CD4-positive, alpha-beta T cell treated with Interleukin-1 beta for 1 hour (primary cell): ENCODE data around the gene HAPLN2.
"Not testable (repeated sequence)": the region's sequence is repeated elsewhere in the genome, so short reads cannot be mapped to it uniquely, and the experiment has no call there.

Experiments
- DNase-seq, 2 donors: peaks; one replicate each; pipeline ENCODE4 v3.0.0-alpha.2; 2020 to 2022

The HAPLN2 gene

GRCh38 chr1:156618853-156619581, at the start of gene HAPLN2:
HAPLN2 (plus strand) TSS chr1:156619415; CDS start chr1:156623491, 4,076 bp downstream.
- DNase-seq: no peak

DNA sequence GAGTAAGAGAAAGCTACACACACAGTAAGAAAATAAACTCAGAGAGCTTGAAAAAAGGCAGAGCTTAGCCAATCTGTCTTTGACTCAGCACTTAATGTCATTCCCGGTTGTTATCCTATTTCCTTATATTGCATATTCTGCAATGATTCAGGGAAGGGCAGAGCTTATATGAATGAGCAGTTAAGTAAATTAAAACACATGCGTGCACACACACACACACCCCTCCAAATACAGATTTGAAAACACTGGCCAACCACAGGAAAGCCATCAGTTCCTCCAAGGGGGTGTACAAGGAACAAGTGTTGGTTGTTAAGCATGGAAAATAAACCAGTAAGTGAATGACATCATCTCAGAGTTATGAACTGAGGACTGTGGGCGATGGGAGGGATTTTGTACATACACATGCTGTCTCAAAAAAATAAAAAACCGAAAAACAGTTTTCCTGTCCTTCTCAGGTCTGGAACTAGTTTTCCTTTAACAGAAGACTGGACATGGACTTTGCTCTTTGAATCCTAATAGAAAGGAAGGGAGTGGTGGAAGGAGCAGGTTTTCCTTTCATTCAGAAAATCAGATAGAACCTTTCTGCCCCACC, 47.9 kb upstream of the HAPLN2 start:
- DNase-seq: no peak

DNA sequence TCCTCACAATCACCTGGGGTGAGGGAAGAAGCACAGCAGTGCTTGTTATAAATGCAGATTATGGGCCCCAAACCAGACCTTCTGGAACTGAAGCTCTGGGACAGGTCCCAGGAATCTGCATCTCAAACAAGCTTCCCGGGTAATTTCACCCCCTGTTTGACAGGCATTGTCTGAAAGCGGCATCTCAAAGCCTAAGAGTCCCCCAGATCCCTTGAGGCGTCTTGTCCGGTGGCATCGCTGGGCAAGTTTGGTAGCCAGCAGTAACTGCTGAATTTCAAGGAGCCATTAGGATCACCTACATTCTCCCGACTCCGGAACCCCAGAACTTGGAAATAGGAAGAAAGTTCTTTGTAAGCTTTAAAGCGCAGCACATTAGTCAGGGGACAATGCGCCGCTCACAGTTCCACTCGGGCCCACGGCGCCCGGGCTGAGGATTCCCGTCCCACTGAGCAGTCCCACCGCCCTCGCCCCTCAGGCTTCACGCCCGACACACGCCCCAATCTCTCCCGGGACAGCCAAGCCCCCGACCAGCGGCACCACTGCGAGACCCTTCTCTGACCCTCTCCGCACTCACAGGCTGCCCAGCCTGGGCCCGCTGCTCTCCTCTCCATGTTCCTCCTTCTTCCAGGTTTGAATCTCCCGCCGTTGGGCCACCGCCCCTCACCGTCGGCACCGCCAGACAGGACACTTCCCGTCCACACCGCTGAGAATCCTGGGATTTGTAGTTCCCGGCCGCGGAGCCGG, 47.1 kb upstream of the HAPLN2 start, which contains the start of gene IQGAP3:
TSS of gene IQGAP3 (minus strand) at position 647 of the 744 bp plus-strand sequence. CDS start at position 611, 36 bp downstream.
- peak; percentile 81 to 88 for DNase-seq

DNA sequence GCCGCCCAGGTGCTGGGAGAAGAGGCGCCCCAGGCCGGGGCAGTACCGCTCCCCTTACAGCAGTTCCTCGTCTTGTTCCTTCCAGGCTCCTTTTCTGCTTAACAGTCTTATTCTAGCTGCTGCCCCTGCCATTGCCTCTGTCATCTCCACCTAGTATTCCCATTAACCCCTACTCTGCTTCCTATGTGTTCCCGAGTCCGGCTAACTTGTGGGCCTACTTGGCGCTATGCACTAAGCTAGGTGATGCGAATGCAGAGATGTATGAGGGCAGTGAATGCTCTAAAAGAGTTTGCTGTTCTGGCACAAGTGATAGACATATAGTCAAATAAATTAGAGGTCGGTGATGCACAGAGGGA, 46.6 kb upstream of the HAPLN2 start:
- no peak for DNase-seq

DNA sequence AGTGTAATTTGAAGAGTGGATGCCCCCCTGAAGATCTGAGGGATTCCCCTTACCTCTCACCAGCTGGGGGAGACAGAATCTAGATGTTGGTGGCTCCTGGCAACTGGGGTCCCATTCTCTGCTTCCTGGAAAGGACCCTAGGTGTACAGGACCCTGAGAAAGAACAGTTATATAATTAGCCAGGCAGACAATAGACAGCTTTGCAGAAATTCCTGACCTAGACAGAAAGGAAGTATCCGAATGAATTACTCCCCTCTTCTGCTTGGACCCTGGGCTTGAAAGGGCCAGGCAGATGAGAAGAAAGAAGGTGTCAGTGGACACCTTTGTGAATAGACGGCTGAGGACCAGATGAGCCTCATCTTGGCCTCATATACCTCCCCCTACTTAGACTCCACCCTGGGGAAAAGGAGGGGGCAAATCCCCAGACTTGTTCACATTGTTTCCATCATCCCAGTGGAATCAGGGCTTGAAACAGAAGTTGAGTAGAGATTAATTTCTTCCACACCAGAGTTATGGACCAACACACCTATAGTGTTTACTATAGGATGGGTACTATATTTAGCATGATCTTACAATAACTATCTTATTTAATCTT, 45.1 kb upstream of the HAPLN2 start:
- no peak for DNase-seq

GRCh38 chr1:156577550-156577949, 41.7 kb upstream of the HAPLN2 start:
- DNase-seq: no peak

DNA sequence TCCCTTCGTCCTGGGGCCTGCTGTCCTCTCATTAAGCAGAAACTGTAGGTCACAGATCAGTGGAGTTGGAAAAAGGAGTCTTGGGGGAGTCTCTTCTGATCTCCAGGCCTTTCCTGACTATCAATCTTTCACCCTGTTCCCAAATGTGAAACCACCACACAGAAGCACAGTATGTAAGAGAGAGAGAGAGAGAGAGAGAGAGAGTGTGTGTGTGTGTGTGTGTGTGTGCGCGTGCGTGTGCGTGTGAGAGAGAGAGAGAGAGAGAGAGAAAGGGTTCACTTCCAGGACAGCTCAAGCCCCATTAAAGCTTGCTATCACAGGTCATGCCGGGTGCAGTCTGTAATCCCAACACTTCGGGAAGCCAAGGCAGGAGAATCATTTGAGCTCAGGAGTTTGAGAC, 41.2 kb upstream of the HAPLN2 start:
- no peak for DNase-seq

- DNase-seq: no peak
These were observed 39.7 kb upstream of the HAPLN2 start, which contains the start of gene TTC24 for GRCh38 chr1:156579472-156579871. TTC24 (plus strand) TSS chr1:156579723; CDS start chr1:156581365, 1,642 bp downstream.

DNA sequence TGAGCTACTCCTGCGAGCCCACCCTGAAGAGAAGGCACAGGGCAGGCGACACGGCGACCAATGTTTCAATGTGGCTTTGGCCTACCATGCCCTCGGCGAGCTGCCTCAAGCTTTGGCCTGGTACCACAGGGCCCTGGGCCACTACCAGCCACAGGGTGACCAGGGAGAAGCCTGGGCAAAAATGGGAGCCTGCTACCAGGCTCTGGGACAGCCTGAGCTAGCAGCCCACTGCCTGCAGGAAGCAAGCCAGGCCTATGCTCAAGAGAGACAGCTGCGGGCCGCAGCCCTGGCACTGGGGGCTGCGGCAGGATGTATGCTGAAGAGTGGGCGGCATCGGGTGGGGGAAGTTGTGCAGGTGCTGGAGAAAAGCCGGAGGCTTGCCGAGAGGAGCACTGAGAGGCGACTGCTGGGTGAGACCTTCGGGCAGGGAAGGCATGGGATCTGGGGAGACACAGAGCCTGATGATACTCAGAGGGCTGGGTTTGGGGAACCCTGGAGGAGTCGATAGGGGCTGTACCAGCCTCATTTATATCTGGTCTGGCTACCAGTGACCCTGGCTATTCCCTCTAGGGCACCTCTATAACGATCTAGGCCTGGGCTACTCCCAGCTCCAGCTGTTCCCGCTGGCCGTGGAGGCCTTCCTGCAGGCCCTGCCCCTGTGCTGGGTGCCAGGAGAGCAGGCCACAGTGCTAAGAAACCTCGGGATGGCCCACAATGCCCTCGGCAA, 37.4 kb upstream of the HAPLN2 start:
- DNase-seq: peak; percentile 26 to 44

GRCh38 chr1:156582388-156583017, 36.7 kb upstream of the HAPLN2 start:
- DNase-seq: peak in 1 of 2 donors; percentile 17

DNA sequence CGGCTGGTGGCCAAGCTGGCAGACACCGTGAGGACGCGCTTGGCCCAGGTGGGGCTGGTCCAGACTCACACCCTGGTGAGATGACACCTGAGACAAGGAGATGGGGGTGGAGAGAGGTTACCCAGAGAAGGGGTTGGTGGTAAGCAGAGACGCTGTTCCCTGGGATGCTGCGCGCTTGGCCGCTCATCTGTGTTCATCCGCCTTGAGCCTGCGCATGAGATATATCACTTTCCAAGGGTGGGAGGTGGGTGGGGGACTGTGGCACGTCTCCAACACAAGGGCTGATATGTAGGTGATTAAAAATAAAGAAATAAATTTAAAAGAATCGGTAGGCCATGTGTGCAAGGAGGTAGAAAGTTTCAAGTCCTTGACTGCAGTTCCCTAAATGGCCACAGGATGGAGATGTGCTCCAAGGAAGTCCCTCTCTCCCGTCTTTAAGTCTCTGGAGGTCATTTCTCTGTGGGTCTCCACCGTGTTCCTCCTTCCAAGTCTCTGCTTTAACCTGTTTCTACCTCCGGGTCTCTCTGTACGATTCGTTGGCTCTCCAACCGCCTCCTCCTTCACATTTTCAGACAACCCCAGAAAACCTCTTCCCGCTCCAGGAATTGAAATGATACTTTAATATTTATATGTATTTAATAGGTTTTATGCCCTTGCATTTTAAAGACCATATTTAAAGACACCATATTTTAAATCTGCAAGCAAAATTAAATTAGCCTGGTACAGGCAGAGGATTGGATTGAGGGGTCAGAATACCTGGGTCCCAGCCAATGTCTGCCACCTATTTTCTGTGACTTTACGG, 35.2 kb upstream of the HAPLN2 start:
- DNase-seq: peak; percentile 73 to 81

- DNase-seq: no peak
These were observed 34.4 kb upstream of the HAPLN2 start for GRCh38 chr1:156584813-156585212.

DNA sequence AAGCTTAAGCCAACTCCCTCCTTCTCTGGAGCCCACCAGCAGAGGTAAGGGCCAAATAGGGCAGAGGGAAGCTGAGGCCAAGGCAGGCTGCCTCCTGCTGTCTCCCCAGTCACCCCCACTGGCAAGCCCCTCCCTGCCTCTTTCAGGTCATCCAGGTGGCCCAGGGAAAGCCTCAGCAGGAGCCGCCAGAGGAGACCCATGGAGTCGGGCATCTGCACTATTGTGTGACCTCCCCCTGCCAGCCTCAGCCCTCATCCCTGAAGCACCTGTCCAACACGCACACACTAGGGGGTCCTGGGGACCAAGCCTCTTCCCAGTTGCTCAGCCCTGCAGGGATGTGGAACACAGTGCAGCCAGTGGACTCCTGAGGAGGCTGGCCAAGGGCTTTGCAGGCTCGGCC, 32.9 kb upstream of the HAPLN2 start:
- DNase-seq: no peak

GRCh38 chr1:156586892-156587477, 32.2 kb upstream of the HAPLN2 start:
- no peak for DNase-seq

DNA sequence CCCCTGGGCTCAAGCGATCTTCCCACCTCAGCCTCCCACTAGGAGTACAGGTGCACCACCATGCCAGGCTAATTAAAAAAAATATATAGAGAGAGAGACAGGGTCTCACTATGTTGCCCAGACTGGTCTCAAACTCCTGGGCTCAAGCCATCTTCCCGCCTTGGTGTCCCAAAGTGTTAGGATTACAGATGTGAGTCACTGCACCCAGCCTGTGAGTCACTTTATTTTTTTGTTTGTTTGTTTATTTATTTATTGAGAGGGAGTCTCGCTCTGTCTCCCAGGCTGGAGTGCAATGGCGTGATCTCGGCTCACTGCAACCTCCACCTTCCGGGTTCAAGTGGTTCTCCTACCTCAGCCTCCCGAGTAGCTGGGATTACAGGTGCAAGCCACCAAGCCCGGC, 31.3 kb upstream of the HAPLN2 start:
- DNase-seq: not testable (repeated sequence)

GRCh38 chr1:156589546-156589945, 29.7 kb upstream of the HAPLN2 start:
- no peak for DNase-seq

DNA sequence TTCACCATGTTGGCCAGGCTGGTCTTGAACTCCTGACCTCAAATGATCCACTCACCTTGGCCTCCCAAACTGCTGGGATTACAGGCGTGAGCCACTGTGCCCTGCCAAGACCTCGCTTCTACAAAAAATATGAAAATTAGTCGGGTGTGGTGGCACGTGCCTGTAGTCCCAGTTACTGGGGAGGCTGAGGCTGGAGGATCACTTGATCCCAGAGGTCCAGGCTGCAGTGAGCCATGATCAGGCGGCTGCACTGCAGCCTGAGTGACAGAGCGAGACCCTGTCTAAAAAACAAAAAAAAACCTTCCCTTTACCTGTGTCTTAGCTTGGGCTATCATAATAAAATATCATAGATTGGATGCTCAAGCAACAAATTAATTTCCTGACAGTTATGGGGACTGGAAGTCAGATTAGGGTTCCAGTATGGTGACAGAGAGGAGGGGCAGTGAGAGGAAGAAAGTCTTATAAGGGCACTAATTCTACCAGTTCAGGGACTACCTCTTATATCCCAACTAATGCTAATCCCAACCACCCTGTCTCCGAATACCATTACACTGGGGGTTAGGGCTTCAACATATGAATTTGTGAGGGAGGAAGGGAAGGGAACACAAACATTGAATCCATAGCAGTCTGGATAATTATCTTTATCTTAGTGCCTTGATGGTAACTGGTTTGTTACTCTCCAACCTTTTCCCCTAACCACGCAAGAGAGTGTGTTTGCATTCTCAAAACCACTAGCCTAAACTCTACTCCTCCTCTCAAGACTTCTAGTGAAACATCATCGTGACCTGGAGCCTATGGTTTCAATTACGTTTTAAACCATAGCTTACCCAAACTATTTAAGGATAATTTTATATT, 28.7 kb upstream of the HAPLN2 start:
- no peak for DNase-seq

- DNase-seq: no peak
These were observed 28.1 kb upstream of the HAPLN2 start for GRCh38 chr1:156591181-156591431.

DNA sequence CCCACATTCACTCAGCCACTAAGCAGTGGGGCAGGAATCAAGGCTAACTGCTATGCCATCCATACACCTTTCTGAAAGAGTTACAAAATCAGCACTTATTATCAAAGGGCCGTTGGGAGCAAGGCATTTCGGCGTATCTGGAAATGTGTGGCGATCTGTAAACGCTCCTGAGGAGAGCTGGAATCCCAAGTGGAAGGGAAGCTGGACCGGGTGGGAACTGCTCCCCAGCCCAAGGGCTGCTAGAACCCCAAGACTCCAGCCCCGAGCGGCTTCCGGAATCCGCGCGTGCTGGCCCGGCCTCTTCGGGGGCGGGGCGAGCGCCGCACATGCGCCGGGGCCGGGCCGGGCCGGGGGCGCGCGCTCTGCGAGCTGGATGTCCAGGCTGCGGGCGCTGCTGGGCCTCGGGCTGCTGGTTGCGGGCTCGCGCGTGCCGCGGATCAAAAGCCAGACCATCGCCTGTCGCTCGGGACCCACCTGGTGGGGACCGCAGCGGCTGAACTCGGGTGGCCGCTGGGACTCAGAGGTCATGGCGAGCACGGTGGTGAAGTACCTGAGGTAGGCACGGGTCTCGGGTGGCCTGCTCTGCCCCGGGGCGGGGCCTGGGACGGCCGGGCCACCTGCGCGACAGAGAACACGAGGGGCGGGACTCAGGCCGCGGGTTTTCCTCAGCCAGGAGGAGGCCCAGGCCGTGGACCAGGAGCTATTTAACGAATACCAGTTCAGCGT, 27.6 kb upstream of the HAPLN2 start, which contains the start of gene NAXE:
TSS of gene NAXE (plus strand) at position 345 of the 726 bp plus-strand sequence. CDS start at position 374, 29 bp downstream.
- DNase-seq: peak; percentile 64 to 68
